Measurements from ENCODE around the gene MICAL2. TPM values are rescaled to one million over a fixed set of nuclear protein-coding genes. Genes with fewer than 3 reads are reported as not detected.

The MICAL2 gene
- total and polyA plus RNA-seq, 7 donors, result 6.8 to 45.7 (median 15.0) TPM

- H3K36me3 ChIP-seq (ENCODE audit: insufficient read depth in 1 of 2, low read depth in 1 of 2), result peaks cover 0 to 15% of the 10 kb centered on the region in 2 donors
Observed at GRCh38 chr11:12251666-12252560, 141.5 kb downstream of the MICAL2 start.

GRCh38 chr11:12253843-12254281 lies 143.5 kb downstream of the MICAL2 start:
- Histone ChIP-seq H3K9me3 (no peaks in the 10 kb centered on the region), H3K4me1 (no peaks in the 10 kb centered on the region), H3K27me3 (ENCODE audit: insufficient read depth in 3 of 3, low read length in 2 of 3) (peaks cover 0 to 4% (median 0%) of the 10 kb centered on the region in 3 donors), H3K4me3 (no peak overlapping the region), H3K36me3 (ENCODE audit: insufficient read depth in 1 of 2, low read depth in 1 of 2) (peaks cover 0 to 34% of the 10 kb centered on the region in 2 donors), H3K27ac (no peak overlapping the region)
- 92 to 96% (median 94%) methylated on average over 7 of the region's 7 CpGs for WGBS, 3 donors
- DNase-seq (no peak), ATAC-seq (no peak)
- intact Hi-C loops (cut with DNase I), result no loop called here
- TF ChIP-seq CTCF (IDR thresholded peaks at IDR 0.05), result no peak

More at GRCh38 chr11:12251666-12252560, 141.5 kb downstream of the MICAL2 start:
- TF ChIP-seq CTCF (IDR thresholded peaks at IDR 0.05), result no peak
- peaks cover 0 to 4% (median 0%) of the 10 kb centered on the region in 3 donors for H3K27me3 ChIP-seq (ENCODE audit: insufficient read depth in 3 of 3, low read length in 2 of 3)
- WGBS, 3 donors, result 39 to 59% (median 47%) methylated on average over 5 of the region's 5 CpGs
- no peak overlapping the region for H3K4me3 ChIP-seq
- ATAC-seq (no peak), DNase-seq (no peak)
- no peaks in the 10 kb centered on the region for H3K4me1 ChIP-seq
- intact Hi-C loops (cut with DNase I), result no loop called here
- H3K27ac ChIP-seq, result no peak overlapping the region
- H3K9me3 ChIP-seq, result no peaks in the 10 kb centered on the region

- no peak for TF ChIP-seq CTCF (IDR thresholded peaks at IDR 0.05)
- intact Hi-C loops (cut with DNase I), result no loop called here
- H3K4me3 ChIP-seq, result no peak overlapping the region
- H3K27ac ChIP-seq, result no peak overlapping the region
- H3K9me3 ChIP-seq, result no peaks in the 10 kb centered on the region
- ATAC-seq (no peak), DNase-seq (no peak)
- WGBS, 3 donors, result 88 to 96% (median 91%) methylated on average over 3 of the region's 3 CpGs
- peaks cover 0 to 58% of the 10 kb centered on the region in 2 donors for H3K36me3 ChIP-seq (ENCODE audit: insufficient read depth in 1 of 2, low read depth in 1 of 2)
- no peaks in the 10 kb centered on the region for H3K27me3 ChIP-seq (ENCODE audit: insufficient read depth in 3 of 3, low read length in 2 of 3)
- no peaks in the 10 kb centered on the region for H3K4me1 ChIP-seq
Observed at GRCh38 chr11:12258451-12258850, 148.1 kb downstream of the MICAL2 start.

GRCh38 chr11:12259956-12260355 lies 149.6 kb downstream of the MICAL2 start:
- DNase-seq (no peak), ATAC-seq (no peak)
- H3K9me3 ChIP-seq, result no peaks in the 10 kb centered on the region
- H3K4me1 ChIP-seq, result no peaks in the 10 kb centered on the region
- no peaks in the 10 kb centered on the region for H3K27me3 ChIP-seq (ENCODE audit: insufficient read depth in 3 of 3, low read length in 2 of 3)
- no peak for TF ChIP-seq CTCF (IDR thresholded peaks at IDR 0.05)
- WGBS, 3 donors, result 90 to 94% (median 92%) methylated on average over 7 of the region's 7 CpGs
- H3K36me3 ChIP-seq (ENCODE audit: insufficient read depth in 1 of 2, low read depth in 1 of 2), result peaks cover 0 to 57% of the 10 kb centered on the region in 2 donors
- intact Hi-C loops (cut with DNase I), result loop anchor here in 1 of 2 donors (10.0 kb wide), 1 partner anchor 565 kb away; no protein-coding TSS in a partner anchor
- no peak overlapping the region for H3K4me3 ChIP-seq
- no peak overlapping the region for H3K27ac ChIP-seq

Measured in psoas muscle (tissue), 8 donors.